Loucy (cell line): ENCODE measurements around the gene CRACR2A.

Source experiments
- H2AFZ ChIP-seq: fragments of 200-600 bp; sonication (generic); 2 replicates; pipeline ENCODE4 v1.6.0; 2016; ENCODE audit warnings: antibody characterized with exemption, mild to moderate bottlenecking, low read length, moderate library complexity
- H3F3A ChIP-seq: fragments of 200-600 bp; 2 replicates; pipeline ENCODE4 v1.6.0; 2016; ENCODE audit warnings: antibody characterized with exemption, low read depth, mild to moderate bottlenecking
- H3K27me3 ChIP-seq: fragments of 200-600 bp; sonication (generic); 2 replicates; pipeline ENCODE4 v1.6.1; 2014; ENCODE audit warnings: low read length, mild to moderate bottlenecking; ENCODE audit not compliant: insufficient read depth, poor library complexity, severe bottlenecking
- H3K36me3 ChIP-seq: fragments of 200-600 bp; sonication (generic); 2 replicates; pipeline ENCODE4 v1.6.1; 2016; ENCODE audit warnings: low read length; ENCODE audit not compliant: insufficient read depth
- H3K4me1 ChIP-seq: fragments of 200-600 bp; sonication (generic); 2 replicates; pipeline ENCODE4 v1.5.1; 2014; ENCODE audit warnings: low read length, mild to moderate bottlenecking; ENCODE audit not compliant: insufficient read depth, poor library complexity, severe bottlenecking
- H3K4me2 ChIP-seq: fragments of 200-600 bp; sonication (generic); 2 replicates; pipeline ENCODE4 v1.6.0; 2014; ENCODE audit warnings: antibody characterized with exemption, low read length, low read depth, mild to moderate bottlenecking; ENCODE audit not compliant: poor library complexity, severe bottlenecking
- H3K4me3 ChIP-seq: fragments of 200-600 bp; sonication (generic); 2 replicates; pipeline ENCODE4 v1.5.1; 2014; ENCODE audit warnings: low read length, mild to moderate bottlenecking, mixed read lengths; ENCODE audit not compliant: poor library complexity, severe bottlenecking
- H3K79me2 ChIP-seq: fragments of 200-600 bp; sonication (generic); 2 replicates; pipeline ENCODE4 v1.6.1; 2014; ENCODE audit warnings: low read length; ENCODE audit not compliant: insufficient read depth
- H3K9ac ChIP-seq: fragments of 200-600 bp; sonication (generic); 2 replicates; pipeline ENCODE4 v1.6.0; 2014; ENCODE audit warnings: mild to moderate bottlenecking, low read depth, low read length, moderate library complexity; ENCODE audit not compliant: poor library complexity, severe bottlenecking
- H3K9me2 ChIP-seq: fragments of 200-600 bp; sonication (generic); replicated peaks from 2 replicates; pipeline ENCODE4 v1.6.1; 2016; ENCODE audit warnings: low read depth, low read length, mixed read lengths
- H3K9me3 ChIP-seq: fragments of 200-600 bp; sonication (generic); 2 replicates; pipeline ENCODE4 v1.6.1; 2014; ENCODE audit warnings: mild to moderate bottlenecking, antibody characterized with exemption, low read length, low read depth; ENCODE audit not compliant: insufficient read depth
- H4K20me1 ChIP-seq: fragments of 200-600 bp; sonication (generic); 2 replicates; pipeline ENCODE4 v1.6.0; 2014; ENCODE audit warnings: antibody characterized with exemption, low read length, mild to moderate bottlenecking; ENCODE audit not compliant: insufficient read depth, poor library complexity, severe bottlenecking
- EZH2phosphoT487 ChIP-seq: fragments of 200-600 bp; IDR thresholded peaks from 2 replicates; pipeline ENCODE4 v1.6.1; 2018; ENCODE audit warnings: antibody characterized with exemption, mild to moderate bottlenecking, moderate library complexity, borderline replicate concordance
- TF ChIP-seq, protein P1 (sequence below): fragments of 200-600 bp; sonication (generic); conservative IDR thresholded peaks from 2 replicates; pipeline ENCODE4 v1.5.1; 2014; ENCODE audit warnings: mild to moderate bottlenecking, antibody characterized with exemption, low read length

The CRACR2A gene

DNA sequence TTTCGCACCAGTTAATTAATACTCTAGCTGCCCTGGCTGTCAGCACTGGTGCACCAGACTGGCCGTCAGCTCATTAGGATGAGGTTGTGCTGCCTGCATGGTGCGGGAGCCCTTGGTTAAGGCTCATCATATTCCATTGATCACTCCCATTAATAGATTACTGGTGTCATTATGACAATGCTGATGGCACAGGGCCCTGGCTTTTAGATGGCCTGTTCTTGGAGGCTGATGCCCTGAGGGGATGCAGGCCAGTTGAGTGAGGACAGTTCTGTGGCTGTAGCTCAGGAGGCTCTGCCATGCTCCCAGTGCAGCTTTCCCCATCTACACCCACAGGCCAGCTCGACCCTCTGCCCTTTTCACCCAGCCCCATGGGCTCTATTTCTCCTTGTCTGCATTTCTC, 135.3 kb downstream of the CRACR2A start:
- H4K20me1 ChIP-seq = no peaks in the 10 kb centered on the region
- H3K9me2 ChIP-seq = no peaks in the 10 kb centered on the region
- no peaks in the 10 kb centered on the region for H3K79me2 ChIP-seq
- H3K4me2 ChIP-seq = no peak overlapping the region
- TF ChIP-seq, protein P1, sequence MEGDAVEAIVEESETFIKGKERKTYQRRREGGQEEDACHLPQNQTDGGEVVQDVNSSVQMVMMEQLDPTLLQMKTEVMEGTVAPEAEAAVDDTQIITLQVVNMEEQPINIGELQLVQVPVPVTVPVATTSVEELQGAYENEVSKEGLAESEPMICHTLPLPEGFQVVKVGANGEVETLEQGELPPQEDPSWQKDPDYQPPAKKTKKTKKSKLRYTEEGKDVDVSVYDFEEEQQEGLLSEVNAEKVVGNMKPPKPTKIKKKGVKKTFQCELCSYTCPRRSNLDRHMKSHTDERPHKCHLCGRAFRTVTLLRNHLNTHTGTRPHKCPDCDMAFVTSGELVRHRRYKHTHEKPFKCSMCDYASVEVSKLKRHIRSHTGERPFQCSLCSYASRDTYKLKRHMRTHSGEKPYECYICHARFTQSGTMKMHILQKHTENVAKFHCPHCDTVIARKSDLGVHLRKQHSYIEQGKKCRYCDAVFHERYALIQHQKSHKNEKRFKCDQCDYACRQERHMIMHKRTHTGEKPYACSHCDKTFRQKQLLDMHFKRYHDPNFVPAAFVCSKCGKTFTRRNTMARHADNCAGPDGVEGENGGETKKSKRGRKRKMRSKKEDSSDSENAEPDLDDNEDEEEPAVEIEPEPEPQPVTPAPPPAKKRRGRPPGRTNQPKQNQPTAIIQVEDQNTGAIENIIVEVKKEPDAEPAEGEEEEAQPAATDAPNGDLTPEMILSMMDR = no peak
- no peak for TF ChIP-seq EZH2phosphoT487
- no peak overlapping the region for H3K9ac ChIP-seq
- H3K9me3 ChIP-seq = no peaks in the 10 kb centered on the region
- no peak overlapping the region for H3K4me3 ChIP-seq
- no peaks in the 10 kb centered on the region for H3K27me3 ChIP-seq
- peaks cover 23% of the 10 kb centered on the region; the same call in 1 of the 2 replicates for H3K36me3 ChIP-seq
- no peak overlapping the region for H2AFZ ChIP-seq
- H3K4me1 ChIP-seq = no peaks in the 10 kb centered on the region
- H3F3A ChIP-seq = no peaks in the 10 kb centered on the region

DNA sequence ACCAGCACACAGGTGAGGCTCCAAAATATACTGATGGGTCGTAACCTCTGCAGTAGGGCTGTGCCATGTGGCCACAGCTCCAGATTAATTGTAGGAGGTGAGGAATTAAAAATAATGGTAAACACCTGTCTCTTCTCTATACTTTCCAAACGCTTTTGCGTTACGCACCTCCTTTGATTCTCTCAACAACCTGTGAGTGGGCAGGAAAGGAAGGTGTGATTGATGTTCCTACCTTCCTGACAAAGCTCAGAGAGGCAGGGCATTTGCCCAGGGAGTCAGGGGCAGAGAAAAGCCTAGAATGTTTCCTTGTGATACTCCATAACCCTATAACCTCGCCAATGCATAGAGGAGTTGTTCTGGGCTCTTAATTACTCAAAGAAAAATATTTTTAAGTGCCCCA, 137.0 kb downstream of the CRACR2A start:
- TF ChIP-seq, protein P1 = no peak
- no peak for TF ChIP-seq EZH2phosphoT487
- H3K9me2 ChIP-seq = no peaks in the 10 kb centered on the region

DNA sequence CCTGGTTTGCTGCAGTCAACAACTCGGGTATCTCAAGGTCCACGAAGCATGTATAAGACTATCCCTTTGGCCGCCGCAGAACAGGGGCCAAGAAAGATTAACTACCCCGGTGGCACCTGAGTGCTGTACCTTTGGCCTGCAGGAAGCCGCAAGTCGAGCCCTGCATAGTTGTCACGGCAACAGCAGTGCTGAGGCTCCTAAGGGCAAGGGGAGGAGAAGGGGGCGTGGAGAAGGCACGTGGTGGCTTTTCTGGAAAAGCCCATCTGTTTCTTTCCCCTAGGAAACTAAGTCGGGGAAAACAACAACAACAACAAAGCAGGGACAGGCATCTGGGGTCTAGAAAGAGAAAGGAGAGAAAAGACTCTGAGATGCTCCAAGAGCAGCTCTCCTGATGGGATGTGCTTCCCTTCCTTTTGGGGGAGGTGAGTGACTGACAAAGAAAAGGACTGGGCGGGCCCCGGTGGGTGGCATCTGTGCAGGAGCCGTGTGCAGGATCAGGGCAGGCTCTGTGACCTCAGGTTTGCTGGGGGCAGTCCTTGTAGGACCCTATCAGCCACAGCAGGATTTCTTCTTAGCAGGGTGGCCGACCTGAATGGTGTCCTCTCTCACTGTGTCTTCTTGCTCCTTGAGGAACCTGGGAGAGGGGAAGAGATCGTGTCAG, 138.0 kb downstream of the CRACR2A start:
- Histone ChIP-seq H3K4me3 (no peak overlapping the region), H4K20me1 (no peaks in the 10 kb centered on the region), H3K9ac (no peak overlapping the region), H3K9me2 (no peaks in the 10 kb centered on the region), H3K36me3 (peaks cover 23% of the 10 kb centered on the region; the same call in 1 of the 2 replicates), H3K4me1 (no peaks in the 10 kb centered on the region), H2AFZ (no peak overlapping the region), H3K79me2 (no peaks in the 10 kb centered on the region), H3K9me3 (no peaks in the 10 kb centered on the region), H3K27me3 (no peaks in the 10 kb centered on the region), H3K4me2 (no peak overlapping the region), H3F3A (no peaks in the 10 kb centered on the region)
- TF ChIP-seq, protein P1 = no peak
- no peak for TF ChIP-seq EZH2phosphoT487

More for the DNA sequence above, 137.0 kb downstream of the CRACR2A start:
- Histone ChIP-seq H3K4me1 (no peaks in the 10 kb centered on the region), H3K9me3 (no peaks in the 10 kb centered on the region), H3F3A (no peaks in the 10 kb centered on the region), H4K20me1 (no peaks in the 10 kb centered on the region), H3K9ac (no peak overlapping the region), H3K27me3 (no peaks in the 10 kb centered on the region), H3K4me3 (no peak overlapping the region), H2AFZ (no peak overlapping the region), H3K4me2 (no peak overlapping the region), H3K79me2 (no peaks in the 10 kb centered on the region), H3K36me3 (peaks cover 23% of the 10 kb centered on the region; the same call in 1 of the 2 replicates)
